Transverse colon (tissue), 4 donors: Measurements from ENCODE around the gene MYB. TPM values are rescaled to one million over a fixed set of nuclear protein-coding genes. Genes with fewer than 3 reads are reported as not detected.

Source experiments
- DNase-seq: peaks from one replicate; pipeline ENCODE4 v3.0.0-alpha.2; 2019
- H3K27ac ChIP-seq, 4 donors: fragments of 200-600 bp; sonication (generic); 2 replicates each; pipeline ENCODE4 v1.5.1; 2016 to 2018; ENCODE audit warnings: inconsistent platforms in 4 of 4
- H3K27me3 ChIP-seq: fragments of 200-600 bp; sonication (generic); 2 replicates; pipeline ENCODE4 v1.5.1; 2017; ENCODE audit warnings: inconsistent platforms
- H3K36me3 ChIP-seq, 4 donors: fragments of 200-600 bp; sonication (generic); 2 replicates each; pipeline ENCODE4 v1.5.1; 2017 to 2019; ENCODE audit warnings: inconsistent platforms in 4 of 4
- H3K4me1 ChIP-seq, 4 donors: fragments of 200-600 bp; sonication (generic); 2 replicates each; pipeline ENCODE4 v1.5.1; 2017 to 2020; ENCODE audit warnings: inconsistent platforms in 4 of 4
- H3K4me3 ChIP-seq, 4 donors: fragments of 200-600 bp; sonication (generic); 1 replicate in 1 of 4; 2 replicates in 3 of 4; pipeline versions ENCODE4 v1.5.1 to v1.6.1; 2017 to 2019; ENCODE audit warnings: inconsistent platforms in 4 of 4
- H3K9me3 ChIP-seq, 2 donors: fragments of 200-600 bp; sonication (generic); 2 replicates each; pipeline ENCODE4 v1.5.1; 2017 to 2019; ENCODE audit warnings: inconsistent platforms in 2 of 2
- EP300 ChIP-seq: sonication (generic); formaldehyde crosslinking; IDR thresholded peaks from one replicate; pipeline ENCODE4 v1.6.1; 2017; ENCODE audit warnings: antibody characterized with exemption, low read depth
- POLR2A ChIP-seq: fragments of 450-650 bp; IDR thresholded peaks from one replicate; pipeline ENCODE4 v1.6.1; 2016; ENCODE audit warnings: antibody characterized with exemption, mild to moderate bottlenecking, moderate library complexity
- POLR2AphosphoS5 ChIP-seq, 3 donors: sonication (generic); formaldehyde crosslinking; IDR thresholded peaks; one replicate each; pipeline ENCODE4 v1.6.1; 2016; ENCODE audit warnings: antibody characterized with exemption in 3 of 3
- WGBS, 2 donors: methylation state at CpG; one replicate each; pipeline ENCODE4 v1.1.5; 2018; ENCODE audit warnings: low coverage in 1 of 2; 5-methylcytosine and 5-hydroxymethylcytosine counted together
- in situ Hi-C, 4 donors: fragments of 200-750 bp; cut with MboI; loops; one replicate each; pipeline versions ENCODE4 v1.15.0 to v1.15.1; 2017; ENCODE audit warnings: low sequenced_read_pairs in 3 of 4, low pct_ligation_motif_present in 1 of 4, low pct_unique_long_range_greater_than_20kb in 1 of 4
- intact Hi-C: fragments of 100-400 bp; cut with DNase I; formaldehyde crosslinking; loops from one replicate; pipeline ENCODE4 v1.15.1; 2023; ENCODE audit warnings: low total_unique reads
- total RNA-seq, 4 donors: library from RNA; depleted of rRNA; stranded (reverse); fragments of >200 nt; gene quantifications; one replicate each; pipeline ENCODE4 v1.1.0, GENCODE V29; 2016
- TF ChIP-seq, protein P1 (sequence below), 5 experiments: fragments of 200-600 bp in 3 of 5; fragments of 450-650 bp in 2 of 5; sonication (generic) in 3 of 5; IDR thresholded peaks; 1 replicate in 2 of 5; 2 replicates in 3 of 5; pipeline ENCODE4 v1.5.1; 2016 to 2017; ENCODE audit warnings: antibody characterized with exemption in 5 of 5, inconsistent platforms in 3 of 5, mild to moderate bottlenecking in 2 of 5, moderate library complexity in 1 of 5

MYB gene
- total RNA-seq, 4 donors from 2014 or later, result 20.9 to 64.1 (median 46.6) TPM

DNA sequence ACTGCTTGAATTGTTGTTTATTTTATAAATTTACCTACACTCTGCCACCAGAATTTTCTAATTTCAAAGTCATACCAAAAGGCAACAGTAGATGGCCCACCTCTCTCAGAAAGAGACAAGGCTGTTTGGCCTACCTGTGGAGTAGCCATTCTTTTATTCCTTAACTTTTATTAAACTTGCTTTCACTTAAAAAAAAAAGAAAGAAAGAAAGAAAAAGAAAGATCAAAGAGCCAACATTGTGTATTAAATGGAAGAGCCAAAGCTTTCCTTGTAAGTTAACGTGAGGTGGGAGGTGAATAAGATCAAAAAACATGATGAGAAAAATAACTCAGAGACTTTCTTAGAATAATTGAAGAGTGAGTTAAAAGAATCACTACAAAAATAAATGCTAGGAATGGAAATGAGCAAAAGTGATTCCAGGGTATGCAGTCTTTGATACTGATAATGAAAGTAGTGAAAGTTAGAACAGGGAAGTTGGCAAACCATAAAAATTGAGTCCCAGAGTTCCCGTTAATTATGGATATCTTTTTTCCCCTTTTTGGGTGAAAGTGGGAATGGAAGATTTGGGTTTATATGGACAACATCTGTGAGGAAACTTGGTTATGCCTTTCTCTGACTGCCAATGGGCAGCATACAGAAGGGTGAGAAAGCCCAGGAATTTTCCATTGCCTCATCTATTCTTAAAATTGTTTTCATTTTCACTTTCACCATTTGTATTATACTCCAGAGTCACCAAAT lies 35.9 kb upstream of the MYB start:
- Histone ChIP-seq H3K9me3 (no peaks in the 10 kb centered on the region), H3K4me3 (peak overlapping the region in 1 of 4 donors; percentile 15), H3K36me3 (no peaks in the 10 kb centered on the region), H3K27me3 (no peaks in the 10 kb centered on the region), H3K27ac (no peak overlapping the region), H3K4me1 (peaks cover 0 to 11% (median 0%) of the 10 kb centered on the region in 4 donors)
- in situ Hi-C loops, result loop anchor here (10.0 to 25.0 kb wide), 3 partner anchors 267 to 292 kb away; no protein-coding TSS in a partner anchor
- TF ChIP-seq POLR2A, result no peak
- TF ChIP-seq, protein P1, sequence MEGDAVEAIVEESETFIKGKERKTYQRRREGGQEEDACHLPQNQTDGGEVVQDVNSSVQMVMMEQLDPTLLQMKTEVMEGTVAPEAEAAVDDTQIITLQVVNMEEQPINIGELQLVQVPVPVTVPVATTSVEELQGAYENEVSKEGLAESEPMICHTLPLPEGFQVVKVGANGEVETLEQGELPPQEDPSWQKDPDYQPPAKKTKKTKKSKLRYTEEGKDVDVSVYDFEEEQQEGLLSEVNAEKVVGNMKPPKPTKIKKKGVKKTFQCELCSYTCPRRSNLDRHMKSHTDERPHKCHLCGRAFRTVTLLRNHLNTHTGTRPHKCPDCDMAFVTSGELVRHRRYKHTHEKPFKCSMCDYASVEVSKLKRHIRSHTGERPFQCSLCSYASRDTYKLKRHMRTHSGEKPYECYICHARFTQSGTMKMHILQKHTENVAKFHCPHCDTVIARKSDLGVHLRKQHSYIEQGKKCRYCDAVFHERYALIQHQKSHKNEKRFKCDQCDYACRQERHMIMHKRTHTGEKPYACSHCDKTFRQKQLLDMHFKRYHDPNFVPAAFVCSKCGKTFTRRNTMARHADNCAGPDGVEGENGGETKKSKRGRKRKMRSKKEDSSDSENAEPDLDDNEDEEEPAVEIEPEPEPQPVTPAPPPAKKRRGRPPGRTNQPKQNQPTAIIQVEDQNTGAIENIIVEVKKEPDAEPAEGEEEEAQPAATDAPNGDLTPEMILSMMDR (IDR thresholded peaks at IDR 0.05), result peak; percentile 42 to 75 (median 54)
- WGBS, 2 donors, result 54% methylated on average over 2 of the region's 2 CpGs
- DNase-seq, result no peak
- intact Hi-C loops, result no loop called here

DNA sequence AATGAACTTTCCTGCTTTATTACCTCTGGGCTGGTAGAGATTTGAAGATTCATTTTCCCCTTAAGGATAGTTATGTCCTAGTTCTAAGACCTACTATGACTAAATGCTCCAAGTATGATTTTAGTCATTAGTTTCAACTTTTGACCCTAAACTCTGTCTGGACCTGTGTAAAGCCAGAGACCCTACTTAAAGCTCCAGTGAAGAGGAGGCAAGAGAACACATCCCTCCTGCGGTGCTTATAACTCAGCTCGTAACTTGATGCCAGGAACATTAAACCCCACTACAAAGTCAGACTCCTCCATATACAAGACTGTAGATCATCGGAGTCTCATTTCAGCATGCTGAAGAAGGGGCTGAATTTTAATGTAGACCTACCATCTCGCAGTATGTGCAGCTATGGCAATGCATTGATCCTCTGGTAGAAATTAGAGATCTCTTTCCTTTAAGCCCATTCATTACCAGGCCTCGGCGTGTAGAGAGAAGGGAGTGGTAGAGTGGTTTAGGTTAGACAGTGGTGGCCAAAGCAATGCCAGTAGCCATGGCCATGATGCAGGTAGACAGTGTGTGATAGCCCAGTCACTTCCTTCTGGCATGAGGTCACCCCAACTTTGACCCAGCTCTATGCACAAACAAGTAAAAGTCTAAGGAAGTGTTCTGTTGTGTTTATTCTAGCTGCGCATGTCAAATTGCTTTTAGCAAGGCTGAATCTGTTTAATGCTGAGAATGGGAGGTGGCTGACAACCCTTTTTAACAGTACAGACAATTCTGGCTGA lies 34.8 kb upstream of the MYB start:
- no peak for DNase-seq
- Histone ChIP-seq H3K27me3 (no peaks in the 10 kb centered on the region), H3K27ac (no peak overlapping the region), H3K9me3 (peaks cover 0 to 4% of the 10 kb centered on the region in 2 donors), H3K36me3 (no peaks in the 10 kb centered on the region), H3K4me3 (no peak overlapping the region), H3K4me1 (peaks cover 0 to 11% (median 0%) of the 10 kb centered on the region in 4 donors)
- in situ Hi-C loops, result loop anchor here (10.0 to 25.0 kb wide), 3 partner anchors 266 to 291 kb away; no protein-coding TSS in a partner anchor
- intact Hi-C loops, result no loop called here
- WGBS, 2 donors, result 74 to 90% methylated on average over 3 to 7 of the region's 7 CpGs
- TF ChIP-seq, protein P1 (IDR thresholded peaks at IDR 0.05), result no peak
- TF ChIP-seq POLR2A (no peak), POLR2AphosphoS5 (IDR thresholded peaks at IDR 0.05) (no peak), EP300 (no peak)

DNA sequence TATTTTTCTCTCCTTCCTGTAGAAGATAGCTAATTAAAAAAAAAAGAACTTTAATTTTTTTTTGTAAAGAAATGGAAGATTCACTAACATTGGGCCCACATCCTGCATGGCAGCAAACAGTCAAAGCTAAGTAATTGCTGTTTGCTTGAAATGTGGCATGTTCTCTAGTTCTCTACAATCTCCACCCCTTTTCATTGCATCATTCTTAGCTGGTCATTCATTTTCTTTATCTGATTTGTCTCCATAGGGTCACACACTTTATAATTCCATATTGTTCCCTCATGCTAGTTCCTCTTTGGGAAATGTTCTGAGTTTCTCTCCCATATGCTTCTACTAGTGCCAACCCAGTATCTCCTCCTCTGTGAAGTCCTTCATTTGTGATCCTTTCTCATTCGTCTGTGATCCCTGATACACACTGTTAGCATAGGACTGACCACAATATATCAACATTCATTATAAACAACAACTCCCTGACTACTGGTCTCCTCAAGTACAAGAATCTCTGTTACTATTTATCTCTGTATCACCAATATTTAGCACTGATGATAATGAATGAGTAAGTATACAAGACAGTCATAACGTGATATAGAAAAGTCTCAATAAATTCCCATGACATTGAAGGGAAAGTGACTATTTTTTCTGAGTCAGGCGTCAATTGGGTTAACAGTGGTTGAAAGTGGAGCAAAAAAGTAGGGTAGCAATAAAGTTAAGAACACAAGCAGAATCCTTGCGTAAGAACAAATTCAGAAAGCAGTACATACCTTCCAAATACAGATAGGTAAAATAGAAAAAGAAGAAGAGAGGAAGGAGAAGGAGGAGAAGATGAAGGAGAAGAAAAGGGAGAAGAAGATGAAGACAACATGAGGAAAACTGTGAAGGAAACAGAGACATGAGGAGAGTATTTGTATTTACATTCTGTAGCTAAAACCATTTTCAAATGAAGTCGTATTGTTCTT lies 33.2 kb upstream of the MYB start:
- in situ Hi-C loops, result loop anchor here (10.0 to 25.0 kb wide), 3 partner anchors 264 to 289 kb away; no protein-coding TSS in a partner anchor
- TF ChIP-seq EP300, result no peak
- TF ChIP-seq, protein P1 (IDR thresholded peaks at IDR 0.05), result no peak
- TF ChIP-seq POLR2AphosphoS5 (IDR thresholded peaks at IDR 0.05), result no peak
- TF ChIP-seq POLR2A, result no peak
- H3K27me3 ChIP-seq, result no peaks in the 10 kb centered on the region
- peaks cover 0 to 11% (median 0%) of the 10 kb centered on the region in 4 donors for H3K4me1 ChIP-seq
- intact Hi-C loops, result no loop called here
- no peak for DNase-seq
- no peak overlapping the region for H3K4me3 ChIP-seq
- no peak overlapping the region for H3K27ac ChIP-seq
- H3K9me3 ChIP-seq, result peaks cover 0 to 4% of the 10 kb centered on the region in 2 donors
- WGBS, 2 donors, result 70 to 81% methylated on average over 5 of the region's 5 CpGs
- no peaks in the 10 kb centered on the region for H3K36me3 ChIP-seq
